GM13977 (cell line): ENCODE data around the gene PDE6C.

Experiments
- DNase-seq: peaks from one replicate; pipeline ENCODE4 v3.0.0; 2012; ENCODE audit warnings: low spot score
- in situ Hi-C: fragments of 300-500 bp; cut with MboI; formaldehyde crosslinking; loops from one replicate; pipeline ENCODE4 v1.12.0; 2022; ENCODE audit warnings: low sequenced_read_pairs, low pct_unique_long_range_greater_than_20kb, mixed read lengths, inconsistent platforms; ENCODE audit not compliant: unreplicated experiment
- TF ChIP-seq, protein P1 (sequence below): IDR thresholded peaks from 2 replicates; pipeline ENCODE4 v1.5.1; 2012; ENCODE audit warnings: mild to moderate bottlenecking, control low read depth; ENCODE audit not compliant: insufficient read depth; ENCODE audit errors: extremely low read depth, missing control alignments

PDE6C gene

DNA sequence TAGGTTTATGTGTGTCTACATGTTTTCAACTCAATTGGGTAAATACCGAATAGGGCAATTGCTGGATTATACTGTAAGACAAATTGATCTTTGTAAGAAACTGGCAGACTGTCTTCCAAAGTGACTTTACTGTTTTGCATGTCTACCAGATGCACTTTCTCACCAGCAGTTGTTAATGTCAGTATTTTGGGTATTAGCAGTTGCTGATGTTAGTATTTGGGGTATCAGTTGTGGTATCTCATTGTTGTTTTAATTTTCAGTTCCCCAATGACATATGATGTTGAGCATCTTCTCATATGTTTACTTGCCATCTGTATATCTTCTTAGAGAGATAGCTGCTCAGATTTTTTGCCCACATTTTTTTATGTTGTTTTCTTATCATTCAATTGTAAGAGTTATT is 10.6 kb downstream of the PDE6C start:
- TF ChIP-seq, protein P1, sequence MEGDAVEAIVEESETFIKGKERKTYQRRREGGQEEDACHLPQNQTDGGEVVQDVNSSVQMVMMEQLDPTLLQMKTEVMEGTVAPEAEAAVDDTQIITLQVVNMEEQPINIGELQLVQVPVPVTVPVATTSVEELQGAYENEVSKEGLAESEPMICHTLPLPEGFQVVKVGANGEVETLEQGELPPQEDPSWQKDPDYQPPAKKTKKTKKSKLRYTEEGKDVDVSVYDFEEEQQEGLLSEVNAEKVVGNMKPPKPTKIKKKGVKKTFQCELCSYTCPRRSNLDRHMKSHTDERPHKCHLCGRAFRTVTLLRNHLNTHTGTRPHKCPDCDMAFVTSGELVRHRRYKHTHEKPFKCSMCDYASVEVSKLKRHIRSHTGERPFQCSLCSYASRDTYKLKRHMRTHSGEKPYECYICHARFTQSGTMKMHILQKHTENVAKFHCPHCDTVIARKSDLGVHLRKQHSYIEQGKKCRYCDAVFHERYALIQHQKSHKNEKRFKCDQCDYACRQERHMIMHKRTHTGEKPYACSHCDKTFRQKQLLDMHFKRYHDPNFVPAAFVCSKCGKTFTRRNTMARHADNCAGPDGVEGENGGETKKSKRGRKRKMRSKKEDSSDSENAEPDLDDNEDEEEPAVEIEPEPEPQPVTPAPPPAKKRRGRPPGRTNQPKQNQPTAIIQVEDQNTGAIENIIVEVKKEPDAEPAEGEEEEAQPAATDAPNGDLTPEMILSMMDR = no peak
- DNase-seq = no peak
- in situ Hi-C loops = no loop called here

DNA sequence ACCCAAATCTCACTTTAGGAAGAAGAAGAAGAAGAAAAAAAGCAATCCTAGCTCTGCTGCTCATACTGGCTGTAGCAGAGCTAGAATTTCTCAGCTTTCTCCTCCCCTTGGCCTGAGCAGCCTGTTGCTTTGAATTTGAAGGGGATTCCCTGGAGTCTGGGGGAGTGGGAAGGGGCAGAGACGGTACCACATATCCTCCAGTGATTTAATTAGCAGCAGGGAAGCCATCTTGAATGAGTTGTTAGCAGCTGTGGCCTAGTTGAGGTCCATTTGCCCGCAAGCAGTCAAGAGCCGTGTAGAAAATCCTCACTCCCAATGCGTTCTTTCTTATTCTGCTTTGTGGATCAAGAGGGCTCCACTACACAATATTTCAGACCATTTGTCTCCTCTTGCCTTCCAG is 16.5 kb downstream of the PDE6C start:
- in situ Hi-C loops = no loop called here
- no peak for DNase-seq
- TF ChIP-seq, protein P1 = no peak

DNA sequence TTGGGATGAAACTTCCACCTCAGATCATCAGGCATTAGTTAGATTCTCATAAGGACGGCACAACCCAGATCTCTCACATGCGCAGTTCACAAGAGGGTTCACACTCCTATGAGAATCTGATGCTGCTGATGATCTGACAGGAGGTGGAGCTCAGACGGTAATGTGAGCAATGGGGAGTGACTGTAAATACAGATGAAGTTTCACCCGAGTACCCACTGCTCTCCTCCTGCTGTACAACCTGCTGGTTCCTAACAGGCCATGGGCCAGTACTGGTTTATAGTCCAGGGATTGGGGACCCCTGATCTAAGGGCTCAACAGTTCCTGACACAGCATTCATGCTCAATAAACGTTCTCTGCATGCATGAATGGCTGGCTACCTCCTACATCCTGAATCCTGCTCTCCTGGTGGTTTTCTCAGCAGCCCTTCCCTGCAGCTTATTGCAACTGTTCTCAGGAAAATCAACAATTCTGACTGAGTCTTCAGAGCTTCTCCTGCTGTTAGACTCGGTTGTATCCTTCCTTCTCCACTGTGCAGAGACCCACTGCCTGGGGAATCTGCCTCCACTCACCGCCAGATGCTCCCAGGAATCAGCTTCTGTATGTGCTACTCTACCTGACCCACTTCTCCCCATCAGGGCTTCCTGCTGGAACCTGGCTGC is 17.4 kb downstream of the PDE6C start:
- no peak for DNase-seq
- in situ Hi-C loops = no loop called here
- TF ChIP-seq, protein P1 = no peak

DNA sequence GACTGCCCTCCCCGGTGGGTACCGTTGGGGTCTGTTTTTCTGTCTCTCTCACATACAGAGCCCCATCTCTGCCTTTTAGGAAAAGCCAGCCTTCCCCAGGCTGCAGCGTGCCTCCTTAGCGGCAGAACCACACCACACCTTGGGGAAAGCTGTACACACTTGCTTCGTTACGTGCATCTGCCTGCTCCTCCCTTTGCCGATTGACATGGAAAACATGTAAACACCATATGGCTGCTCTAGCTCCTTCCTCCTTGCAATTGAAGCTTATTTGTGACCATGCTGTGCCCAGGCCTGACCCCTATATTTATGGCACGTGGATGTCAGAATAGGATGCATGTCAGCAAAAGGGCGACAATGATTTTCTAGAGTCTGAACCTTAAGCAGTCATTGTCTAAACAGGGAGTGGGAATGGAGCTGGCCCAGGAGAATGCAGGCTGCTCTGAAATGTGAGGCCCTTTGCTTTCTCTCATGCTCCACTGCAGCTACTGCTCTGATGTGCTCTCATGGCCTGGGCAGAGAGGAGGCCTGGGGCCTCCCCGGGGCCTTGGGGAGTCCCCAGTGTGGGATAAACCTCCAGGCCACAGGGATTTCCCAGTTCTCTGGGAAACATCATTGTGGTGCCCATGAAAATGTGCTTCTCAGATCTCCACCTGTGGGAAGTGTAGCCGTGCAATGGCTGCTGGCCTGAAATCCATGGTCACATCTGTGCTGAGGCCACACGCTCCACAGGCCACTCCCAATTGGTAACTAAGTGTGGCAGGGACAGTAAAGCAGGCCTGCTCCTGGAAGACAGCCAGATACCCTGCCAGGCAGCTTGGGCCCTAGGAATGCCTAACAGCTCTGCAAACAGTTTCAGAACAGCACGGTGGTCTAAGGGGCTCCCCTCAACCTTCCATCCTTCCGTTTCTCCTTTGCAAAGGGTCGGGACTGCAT is 18.6 kb downstream of the PDE6C start:
- in situ Hi-C loops = no loop called here
- no peak for DNase-seq
- TF ChIP-seq, protein P1 = no peak

DNA sequence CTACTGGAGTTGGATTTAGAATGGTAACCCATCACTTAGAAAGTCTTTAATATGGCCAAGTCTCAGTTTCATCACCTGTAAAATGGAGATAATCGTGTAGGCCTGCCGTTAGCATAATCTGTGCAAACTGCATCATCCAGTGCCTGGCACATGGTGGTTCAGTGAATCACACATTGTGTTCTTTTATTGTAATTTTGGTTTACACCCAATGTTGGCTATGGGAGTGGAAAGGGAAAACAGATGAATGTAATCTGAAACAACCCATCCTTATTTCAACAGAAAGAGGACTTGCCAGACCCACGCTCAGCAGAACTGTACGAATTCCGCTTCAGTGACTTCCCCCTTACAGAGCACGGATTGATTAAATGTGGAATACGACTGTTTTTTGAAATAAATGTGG is 27.5 kb downstream of the PDE6C start:
- TF ChIP-seq, protein P1 = no peak
- DNase-seq = no peak
- in situ Hi-C loops = no loop called here

GRCh38 chr10:93652857-93653256 is 40.5 kb downstream of the PDE6C start:
- TF ChIP-seq, protein P1 = no peak
- in situ Hi-C loops = no loop called here
- DNase-seq = no peak
